ENCODE measurements around the gene FBXO21. TPM values are rescaled to one million over a fixed set of nuclear protein-coding genes. Genes with fewer than 3 reads are reported as not detected.

FBXO21 gene
- total and polyA plus RNA-seq, 2 donors (not counting 1 experiment from before 2014, with no cell fraction given) = 28.2 to 55.7 TPM

- intact Hi-C loops (cut with micrococcal nuclease) = no loop called here
- ChIA-PET CTCF (no interaction called here), POLR2A (no interaction called here)
- Histone ChIP-seq H3K4me3 (ENCODE audit: control extremely low read depth in 1 of 5, extremely low read depth in 1 of 5, insufficient read depth in 1 of 5, low read depth in 2 of 5, low read length in 4 of 5) (no peak overlapping the region), H3K4me1 (ENCODE audit: control insufficient read depth in 2 of 2, insufficient read depth in 2 of 2, low read length in 2 of 2) (no peaks in the 10 kb centered on the region), H3K4me2 (replicated peaks; ENCODE audit: low read depth, low read length, poor library complexity, severe bottlenecking) (no peak overlapping the region), H3K79me2 (ENCODE audit: control insufficient read depth, insufficient read depth, low read length) (no peaks in the 10 kb centered on the region), H3K9me3 (ENCODE audit: control extremely low read depth in 1 of 3, control insufficient read depth in 2 of 3, insufficient read depth in 1 of 3, low read length in 2 of 3) (peaks cover 0 to 6% (median 0%) of the 10 kb centered on the region in 3 donors), H3K36me3 (replicated peaks in 1 of 2; ENCODE audit: control extremely low read depth in 1 of 2, control insufficient read depth in 1 of 2, extremely low read depth in 1 of 2, insufficient read depth in 2 of 2, low read length in 1 of 2) (no peaks in the 10 kb centered on the region), H3K9ac (ENCODE audit: low read length) (no peak overlapping the region), H3K27me3 (replicated peaks in 1 of 4; ENCODE audit: control extremely low read depth in 1 of 4, control insufficient read depth in 3 of 4, insufficient read depth in 4 of 4, low read length in 3 of 4) (no peaks in the 10 kb centered on the region), H2AFZ (ENCODE audit: insufficient read depth, low read depth, low read length, poor library complexity, severe bottlenecking) (no peak overlapping the region), H4K20me1 (ENCODE audit: control insufficient read depth, insufficient read depth, low read length, poor library complexity, severe bottlenecking) (no peaks in the 10 kb centered on the region), H3K27ac (ENCODE audit: low read length in 2 of 2) (no peak overlapping the region)
- Mint-ChIP-seq H3K4me3 (no peak overlapping the region), H3K27ac (no peak overlapping the region), H3K9me3 (ENCODE audit: insufficient read depth) (no peaks in the 10 kb centered on the region), H3K27me3 (peaks cover 23% of the 10 kb centered on the region), H3K4me1 (no peaks in the 10 kb centered on the region)
- TF ChIP-seq EZH2 (IDR thresholded peaks at IDR 0.05; ENCODE audit: borderline replicate concordance, insufficient read depth, low read depth, low read length, poor library complexity, severe bottlenecking) (no peak), CTCF (IDR thresholded peaks at IDR 0.05) (no peak)
- ATAC-seq (ENCODE audit: low read depth) = no peak
- DNase-seq = no peak
- WGBS (ENCODE audit: insufficient coverage) = 87% methylated on average over 6 of the region's 7 CpGs
Measured at GRCh38 chr12:117218149-117218548, 27.9 kb upstream of the FBXO21 start.

GRCh38 chr12:117216686-117217085, 26.4 kb upstream of the FBXO21 start:
- Mint-ChIP-seq H3K9me3 (ENCODE audit: insufficient read depth) (no peaks in the 10 kb centered on the region), H3K27ac (no peak overlapping the region), H3K4me1 (no peaks in the 10 kb centered on the region), H3K27me3 (peaks cover 23% of the 10 kb centered on the region), H3K4me3 (no peak overlapping the region)
- Histone ChIP-seq H3K79me2 (ENCODE audit: control insufficient read depth, insufficient read depth, low read length) (no peaks in the 10 kb centered on the region), H3K27ac (ENCODE audit: low read length in 2 of 2) (no peak overlapping the region), H3K4me2 (replicated peaks; ENCODE audit: low read depth, low read length, poor library complexity, severe bottlenecking) (no peak overlapping the region), H3K9ac (ENCODE audit: low read length) (no peak overlapping the region), H4K20me1 (ENCODE audit: control insufficient read depth, insufficient read depth, low read length, poor library complexity, severe bottlenecking) (no peaks in the 10 kb centered on the region), H2AFZ (ENCODE audit: insufficient read depth, low read depth, low read length, poor library complexity, severe bottlenecking) (no peak overlapping the region), H3K4me1 (ENCODE audit: control insufficient read depth in 2 of 2, insufficient read depth in 2 of 2, low read length in 2 of 2) (no peaks in the 10 kb centered on the region), H3K9me3 (ENCODE audit: control extremely low read depth in 1 of 3, control insufficient read depth in 2 of 3, insufficient read depth in 1 of 3, low read length in 2 of 3) (peaks cover 0 to 2% (median 0%) of the 10 kb centered on the region in 3 donors), H3K27me3 (replicated peaks in 1 of 4; ENCODE audit: control extremely low read depth in 1 of 4, control insufficient read depth in 3 of 4, insufficient read depth in 4 of 4, low read length in 3 of 4) (no peaks in the 10 kb centered on the region), H3K36me3 (replicated peaks in 1 of 2; ENCODE audit: control extremely low read depth in 1 of 2, control insufficient read depth in 1 of 2, extremely low read depth in 1 of 2, insufficient read depth in 2 of 2, low read length in 1 of 2) (no peaks in the 10 kb centered on the region), H3K4me3 (ENCODE audit: control extremely low read depth in 1 of 5, extremely low read depth in 1 of 5, insufficient read depth in 1 of 5, low read depth in 2 of 5, low read length in 4 of 5) (no peak overlapping the region)
- no peak for DNase-seq
- no peak for TF ChIP-seq CTCF (IDR thresholded peaks at IDR 0.05)
- no peak for TF ChIP-seq EZH2 (IDR thresholded peaks at IDR 0.05; ENCODE audit: borderline replicate concordance, insufficient read depth, low read depth, low read length, poor library complexity, severe bottlenecking)
- ATAC-seq (ENCODE audit: low read depth) = no peak
- intact Hi-C loops (cut with micrococcal nuclease) = no loop called here
- POLR2A ChIA-PET = no interaction called here
- CTCF ChIA-PET = no interaction called here
- WGBS (ENCODE audit: insufficient coverage) = 95% methylated on average over 4 of the region's 5 CpGs
